GM15510 (cell line): ENCODE results near the gene LAMA3.

Experiments
- POLR2A ChIP-seq: IDR thresholded peaks from 3 replicates; pipeline ENCODE4 v1.6.1; 2011; ENCODE audit warnings: borderline replicate concordance; ENCODE audit not compliant: insufficient read length; ENCODE audit errors: extremely low read depth

The LAMA3 gene

DNA sequence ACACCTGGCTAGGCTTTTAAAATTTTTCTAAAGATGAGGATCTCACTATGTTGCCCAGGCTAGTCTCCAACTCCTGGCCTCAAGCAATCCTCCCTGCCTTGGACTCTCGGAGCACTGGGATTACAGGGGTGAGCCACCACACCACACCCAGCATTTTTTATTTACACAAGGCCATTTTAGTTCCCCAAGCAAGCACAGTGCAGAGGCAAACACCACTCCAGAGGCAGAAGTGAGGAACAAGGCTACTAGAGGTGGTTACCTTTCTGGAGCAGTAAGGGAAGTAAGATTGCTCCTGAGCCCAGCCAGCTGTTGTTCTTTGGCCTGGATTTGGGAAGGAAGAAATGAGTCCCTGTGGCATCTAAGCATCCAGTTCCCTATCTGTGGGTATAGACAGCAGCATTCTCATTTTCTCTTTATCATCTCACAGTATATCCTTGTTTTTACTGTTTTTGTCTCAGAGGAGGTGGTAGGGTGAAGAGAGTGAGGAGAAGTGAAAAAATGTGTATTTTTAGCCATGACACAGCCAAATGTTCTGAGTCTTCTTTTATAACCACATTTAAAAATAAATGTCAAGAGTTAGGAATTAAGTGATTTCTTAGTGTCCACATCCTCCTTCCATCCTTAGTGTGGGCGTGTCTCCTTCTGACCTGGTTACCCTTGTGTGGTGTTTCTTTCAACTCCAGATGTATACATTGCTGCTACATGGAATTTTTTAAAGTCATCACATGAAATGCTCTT is 314.8 kb downstream of the LAMA3 start:
- TF ChIP-seq POLR2A, result no peak
